ENCODE measurements around the gene SLC16A11. TPM values are rescaled to one million over a fixed set of nuclear protein-coding genes. Genes with fewer than 3 reads are reported as not detected.

Gene SLC16A11
- total and polyA plus RNA-seq, 8 donors, result 0.68 to 3.7 (median 2.3) TPM; not detected in 5

GRCh38 chr17:7083592-7083991, 39.7 kb upstream of the SLC16A11 start:
- intact Hi-C loops (cut with DNase I; ENCODE audit: low total_unique reads), result no loop called here
- no peak for TF ChIP-seq POLR2AphosphoS5 (IDR thresholded peaks at IDR 0.05)
- TF ChIP-seq POLR2A (IDR thresholded peaks at IDR 0.05), result no peak
- TF ChIP-seq, protein P1, sequence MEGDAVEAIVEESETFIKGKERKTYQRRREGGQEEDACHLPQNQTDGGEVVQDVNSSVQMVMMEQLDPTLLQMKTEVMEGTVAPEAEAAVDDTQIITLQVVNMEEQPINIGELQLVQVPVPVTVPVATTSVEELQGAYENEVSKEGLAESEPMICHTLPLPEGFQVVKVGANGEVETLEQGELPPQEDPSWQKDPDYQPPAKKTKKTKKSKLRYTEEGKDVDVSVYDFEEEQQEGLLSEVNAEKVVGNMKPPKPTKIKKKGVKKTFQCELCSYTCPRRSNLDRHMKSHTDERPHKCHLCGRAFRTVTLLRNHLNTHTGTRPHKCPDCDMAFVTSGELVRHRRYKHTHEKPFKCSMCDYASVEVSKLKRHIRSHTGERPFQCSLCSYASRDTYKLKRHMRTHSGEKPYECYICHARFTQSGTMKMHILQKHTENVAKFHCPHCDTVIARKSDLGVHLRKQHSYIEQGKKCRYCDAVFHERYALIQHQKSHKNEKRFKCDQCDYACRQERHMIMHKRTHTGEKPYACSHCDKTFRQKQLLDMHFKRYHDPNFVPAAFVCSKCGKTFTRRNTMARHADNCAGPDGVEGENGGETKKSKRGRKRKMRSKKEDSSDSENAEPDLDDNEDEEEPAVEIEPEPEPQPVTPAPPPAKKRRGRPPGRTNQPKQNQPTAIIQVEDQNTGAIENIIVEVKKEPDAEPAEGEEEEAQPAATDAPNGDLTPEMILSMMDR (IDR thresholded peaks at IDR 0.05), result no peak
- no peak for TF ChIP-seq EP300 (IDR thresholded peaks at IDR 0.05)
- Histone ChIP-seq H3K27ac (no peak overlapping the region), H3K9me3 (no peaks in the 10 kb centered on the region), H3K4me3 (no peak overlapping the region), H3K27me3 (peaks cover 0 to 15% (median 0%) of the 10 kb centered on the region in 3 donors), H3K36me3 (no peaks in the 10 kb centered on the region), H3K4me1 (peaks cover 0 to 6% (median 0%) of the 10 kb centered on the region in 4 donors)
- WGBS, 5 donors, result 76 to 80% (median 79%) methylated on average over 4 of the region's 4 CpGs
- DNase-seq, result no peak

DNA sequence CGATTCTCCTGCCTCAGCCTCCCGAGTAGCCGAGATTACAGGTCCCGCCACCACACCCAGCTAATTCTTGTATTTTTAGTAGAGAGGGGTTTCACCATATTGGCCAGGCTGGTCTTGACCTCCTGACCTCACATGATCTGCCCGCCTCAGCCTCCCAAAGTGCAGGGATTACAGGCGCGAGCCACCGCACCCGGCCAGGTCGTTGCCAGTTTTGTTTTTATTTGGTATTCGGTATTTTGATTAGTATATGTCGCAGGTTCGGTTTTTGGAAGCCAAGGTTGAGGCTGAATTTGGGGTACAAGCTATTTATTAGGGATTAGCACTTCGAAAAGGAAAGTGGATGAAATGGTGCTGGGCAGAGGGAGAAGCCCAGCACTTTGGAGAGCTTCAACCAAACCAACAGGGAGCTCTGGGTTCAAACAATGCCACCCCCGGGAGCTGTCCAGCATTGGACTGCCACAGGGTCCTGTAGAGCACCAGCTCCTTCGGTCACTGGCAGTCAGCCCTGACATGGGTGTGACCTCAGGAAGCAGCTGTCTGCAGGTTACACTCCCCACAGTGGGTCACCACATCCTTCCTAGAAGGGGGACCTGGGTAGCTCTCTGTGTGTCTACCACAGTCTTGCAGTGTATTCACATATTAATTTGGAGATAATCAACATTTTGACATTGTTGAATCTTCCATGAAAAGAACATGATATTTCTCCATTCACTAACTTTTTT, 37.6 kb upstream of the SLC16A11 start:
- Histone ChIP-seq H3K4me3 (no peak overlapping the region), H3K4me1 (peaks cover 0 to 6% (median 0%) of the 10 kb centered on the region in 4 donors), H3K36me3 (no peaks in the 10 kb centered on the region), H3K27me3 (peaks cover 0 to 12% (median 0%) of the 10 kb centered on the region in 3 donors), H3K9me3 (no peaks in the 10 kb centered on the region), H3K27ac (no peak overlapping the region)
- peak in 1 of 2 donors; percentile 36 for DNase-seq
- 82 to 90% (median 84%) methylated on average over 16 of the region's 16 CpGs for WGBS, 5 donors
- intact Hi-C loops (cut with DNase I; ENCODE audit: low total_unique reads), result no loop called here
- TF ChIP-seq POLR2A (IDR thresholded peaks at IDR 0.05) (no peak), EP300 (IDR thresholded peaks at IDR 0.05) (no peak), POLR2AphosphoS5 (IDR thresholded peaks at IDR 0.05) (no peak)
- TF ChIP-seq, protein P1 (IDR thresholded peaks at IDR 0.05), result no peak

- intact Hi-C loops (cut with DNase I; ENCODE audit: low total_unique reads), result no loop called here
- WGBS, 5 donors, result 63 to 77% (median 72%) methylated on average over 10 of the region's 10 CpGs
- H3K36me3 ChIP-seq, result no peaks in the 10 kb centered on the region
- no peak overlapping the region for H3K4me3 ChIP-seq
- peak overlapping the region in 3 of 5 donors; percentile 17 to 42 (median 24) for H3K27ac ChIP-seq
- TF ChIP-seq POLR2AphosphoS5 (IDR thresholded peaks at IDR 0.05) (no peak), POLR2A (IDR thresholded peaks at IDR 0.05) (no peak), EP300 (IDR thresholded peaks at IDR 0.05) (no peak)
- TF ChIP-seq, protein P1 (IDR thresholded peaks at IDR 0.05), result no peak
- H3K27me3 ChIP-seq, result peaks cover 0 to 6% (median 0%) of the 10 kb centered on the region in 3 donors
- peaks cover 0 to 6% (median 0%) of the 10 kb centered on the region in 4 donors for H3K4me1 ChIP-seq
- no peak for DNase-seq
- no peaks in the 10 kb centered on the region for H3K9me3 ChIP-seq
Observed at GRCh38 chr17:7080456-7081041, 36.7 kb upstream of the SLC16A11 start.

DNA sequence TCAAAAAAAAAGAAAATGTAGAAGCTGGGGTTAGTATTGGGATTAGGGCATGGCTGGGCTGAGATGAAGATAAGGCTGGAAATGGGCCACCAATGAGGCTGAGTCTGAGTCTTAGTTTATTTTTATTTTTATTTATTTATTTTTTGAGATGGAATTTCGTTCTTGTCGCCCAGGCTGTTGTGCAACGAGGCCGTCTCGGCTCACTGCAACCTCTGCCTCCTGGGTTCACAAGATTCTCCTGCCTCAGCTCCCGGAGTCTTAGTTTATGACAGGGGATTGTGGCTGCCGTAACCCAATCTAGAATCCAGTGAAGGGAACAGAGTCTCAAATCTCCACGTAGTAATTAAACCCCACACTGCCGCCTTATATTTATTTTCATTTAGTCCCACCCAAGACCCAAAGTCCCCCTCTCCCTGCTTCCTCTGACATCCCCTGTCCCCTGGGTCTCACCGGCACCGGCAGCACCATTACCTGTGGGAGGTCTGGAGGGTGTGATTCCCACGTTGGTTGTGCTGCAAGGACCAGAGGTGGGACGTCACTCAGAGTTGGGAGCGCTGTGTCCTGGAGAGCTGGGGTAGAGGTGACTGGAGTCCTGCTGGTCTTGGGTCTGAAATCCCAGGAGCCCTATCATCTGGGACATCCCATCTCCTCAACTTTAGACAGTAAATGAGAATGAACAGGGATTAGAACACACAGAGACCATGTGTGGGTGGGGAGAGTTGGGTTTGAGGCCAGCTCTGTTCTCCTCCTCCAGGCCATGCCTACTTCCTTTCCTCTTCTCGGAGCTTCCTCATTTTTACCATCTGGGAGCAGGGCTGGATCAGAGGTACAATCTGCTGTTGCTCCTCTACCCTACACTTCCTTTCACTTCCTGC, 35.9 kb upstream of the SLC16A11 start, which contains the start of gene CLEC10A:
CLEC10A (minus strand) TSS at position 671 of the 875 bp plus-strand sequence. CDS start 1,439 bp downstream, outside the sequence.
- Histone ChIP-seq H3K27me3 (peaks cover 0 to 5% (median 0%) of the 10 kb centered on the region in 3 donors), H3K4me1 (peaks cover 0 to 6% (median 0%) of the 10 kb centered on the region in 4 donors), H3K36me3 (no peaks in the 10 kb centered on the region), H3K9me3 (no peaks in the 10 kb centered on the region), H3K27ac (peak within 1 kb of the TSS in 3 of 5 donors; percentile 17 to 42 (median 24)), H3K4me3 (no peak within 1 kb of the TSS)
- DNase-seq, result no peak
- WGBS, 5 donors, result 57 to 71% (median 70%) methylated on average over 15 of the region's 15 CpGs
- intact Hi-C loops (cut with DNase I; ENCODE audit: low total_unique reads), result no loop called here
- TF ChIP-seq EP300 (IDR thresholded peaks at IDR 0.05) (no peak), POLR2A (IDR thresholded peaks at IDR 0.05) (no peak), POLR2AphosphoS5 (IDR thresholded peaks at IDR 0.05) (no peak)
- TF ChIP-seq, protein P1 (IDR thresholded peaks at IDR 0.05), result no peak

Data from stomach (tissue), 9 donors.